NCI-H2107 (cell line): ENCODE results near the gene ADARB2.

Experiments
- DNase-seq: peaks from one replicate; lab custom pipeline; 2025; lab: John Stamatoyannopoulos, UW

The ADARB2 gene

DNA sequence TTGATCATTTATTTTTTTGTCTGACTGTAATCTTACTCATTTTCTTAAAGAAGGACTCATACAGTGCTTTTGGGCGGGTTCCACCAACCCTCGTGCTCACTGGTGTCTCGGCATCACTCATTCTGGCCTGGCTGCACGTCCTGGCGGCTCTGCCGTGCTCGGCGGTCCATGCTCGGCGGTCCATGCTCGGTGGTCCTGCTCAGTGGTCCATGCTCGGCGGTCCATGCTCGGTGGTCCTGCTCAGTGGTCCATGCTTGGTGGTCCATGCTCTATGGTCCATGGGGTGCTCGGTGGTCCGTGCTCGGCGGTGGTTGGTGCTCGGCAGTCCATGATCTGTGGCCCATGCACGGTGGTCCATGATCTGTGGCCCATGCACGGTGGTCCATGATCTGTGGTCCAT lies 608.7 kb downstream of the ADARB2 start:
- no peak for DNase-seq

DNA sequence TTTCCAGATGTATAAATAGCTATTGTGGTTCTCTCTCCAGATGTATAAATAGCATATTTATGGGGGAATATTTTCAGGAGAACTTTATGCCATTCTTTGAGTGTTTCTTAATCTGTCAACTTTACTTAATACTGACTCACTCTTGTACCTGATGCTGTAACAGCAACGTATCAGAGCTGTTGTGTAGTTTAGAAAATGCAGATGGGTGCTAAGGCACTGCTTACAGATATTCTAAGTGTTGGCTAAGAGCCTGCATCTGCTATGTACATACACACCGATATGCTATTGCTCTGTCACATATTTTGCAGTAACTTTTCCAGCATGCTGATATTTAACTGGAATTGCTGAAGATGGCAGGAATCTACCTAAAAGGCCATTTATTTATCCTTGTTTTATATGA lies 609.2 kb downstream of the ADARB2 start:
- DNase-seq: no peak

DNA sequence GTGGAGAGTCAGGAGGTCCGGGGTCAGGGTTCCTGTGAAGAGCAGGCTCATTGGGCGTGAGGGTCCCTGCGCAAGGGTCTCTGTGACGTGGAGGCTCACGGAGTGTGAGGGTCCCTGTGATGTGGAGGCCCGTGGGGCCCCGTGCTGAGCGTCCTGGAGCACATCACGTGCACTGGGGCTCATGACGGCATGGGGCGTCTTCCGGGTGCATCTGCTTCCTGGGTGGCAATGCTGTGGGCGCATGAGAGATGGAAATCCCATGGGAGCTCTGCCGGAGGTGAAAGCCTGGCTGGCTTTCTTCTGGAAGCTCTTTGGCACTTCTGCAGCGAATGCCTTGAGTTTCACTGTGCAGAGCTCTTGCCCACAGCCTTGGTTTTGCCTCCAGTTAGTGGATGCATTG lies 609.7 kb downstream of the ADARB2 start:
- DNase-seq: no peak
